Tibial nerve (tissue), 3 donors: ENCODE measurements around the gene ZNF143.

Experiments used
- CTCF ChIP-seq, 5 experiments: fragments of 200-600 bp in 3 of 5; fragments of 450-650 bp in 2 of 5; sonication (generic) in 3 of 5; IDR thresholded peaks; one replicate each; pipeline ENCODE4 v1.5.1; 2016 to 2019; ENCODE audit warnings: antibody characterized with exemption in 5 of 5, mild to moderate bottlenecking in 3 of 5, moderate library complexity in 2 of 5
- POLR2A ChIP-seq, 2 donors: fragments of 450-650 bp; IDR thresholded peaks; one replicate each; pipeline ENCODE4 v1.6.1; 2017; ENCODE audit warnings: antibody characterized with exemption in 2 of 2, mild to moderate bottlenecking in 2 of 2, moderate library complexity in 2 of 2

DNA sequence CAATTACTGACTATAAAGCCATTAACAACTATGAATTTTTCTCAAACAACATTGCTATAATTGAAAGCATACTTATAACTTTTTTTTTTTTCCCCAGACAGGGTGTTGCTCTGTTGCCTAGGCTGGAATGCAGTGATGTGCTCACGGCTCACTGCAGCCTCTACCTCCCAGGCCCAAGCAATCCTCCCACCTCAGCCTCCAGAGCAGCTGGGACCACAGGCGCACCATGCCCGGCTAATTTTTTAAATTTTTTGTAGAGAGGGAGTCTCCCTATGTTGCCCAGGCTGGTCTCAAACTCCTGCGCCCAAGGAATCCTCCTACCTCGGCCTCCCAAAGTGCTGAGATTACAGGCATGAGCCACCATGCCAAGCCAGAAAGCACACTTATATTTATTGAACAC, 106.6 kb downstream of the ZNF143 start:
- TF ChIP-seq CTCF (IDR thresholded peaks at IDR 0.05) (no peak), POLR2A (IDR thresholded peaks at IDR 0.05) (no peak)
